Natural killer cell (primary cell): ENCODE measurements around the gene SART1. TPM values are rescaled to one million over a fixed set of nuclear protein-coding genes. Genes with fewer than 3 reads are reported as not detected.

Experiments
- ATAC-seq, 3 donors: fragments of 150-1000 bp in 2 of 3; fragments of 200-7000 bp in 1 of 3; cut with Tn5 transposase; 1 replicate in 1 of 3; 2 replicates in 2 of 3; pipeline ENCODE4 v1.10.0; 2021; ENCODE audit warnings: mild to moderate bottlenecking in 2 of 3, moderate library complexity in 2 of 3
- DNase-seq, 2 donors: peaks; one replicate each; pipeline versions ENCODE4 v3.0.0 to v3.0.0-alpha.2; 2013 to 2021; ENCODE audit warnings: mixed read lengths in 1 of 2
- H3K27ac ChIP-seq: one replicate; pipeline ENCODE4 v1.5.1; 2013; ENCODE audit warnings: mild to moderate bottlenecking, low read length
- H3K27me3 ChIP-seq: one replicate; pipeline ENCODE4 v1.6.1; 2013; ENCODE audit warnings: low read length; ENCODE audit not compliant: control insufficient read depth, insufficient read depth
- H3K36me3 ChIP-seq: one replicate; pipeline ENCODE4 v1.6.1; 2013; ENCODE audit warnings: low read length; ENCODE audit not compliant: control insufficient read depth, insufficient read depth
- H3K4me1 ChIP-seq: one replicate; pipeline ENCODE4 v1.6.1; 2013; ENCODE audit warnings: low read length; ENCODE audit not compliant: control insufficient read depth, insufficient read depth
- H3K4me3 ChIP-seq: one replicate; pipeline ENCODE4 v1.5.1; 2013; ENCODE audit warnings: low read length
- H3K9me3 ChIP-seq: one replicate; pipeline ENCODE4 v1.6.1; 2013; ENCODE audit warnings: low read length; ENCODE audit not compliant: control insufficient read depth, insufficient read depth
- H3K27ac Mint-ChIP-seq, 2 donors: one replicate each; pipeline ENCODE4 v1.8.0; 2022; ENCODE audit warnings: mild to moderate bottlenecking in 2 of 2, mixed read lengths in 2 of 2, moderate library complexity in 1 of 2
- H3K27me3 Mint-ChIP-seq, 2 donors: one replicate each; pipeline ENCODE4 v1.8.0; 2022; ENCODE audit warnings: low read depth in 2 of 2, mixed read lengths in 2 of 2
- H3K36me3 Mint-ChIP-seq: one replicate; pipeline ENCODE4 v1.8.0; 2022; ENCODE audit warnings: mixed read lengths
- H3K4me1 Mint-ChIP-seq, 2 donors: one replicate each; pipeline ENCODE4 v1.8.0; 2022; ENCODE audit warnings: mixed read lengths in 2 of 2
- H3K4me3 Mint-ChIP-seq: one replicate; pipeline ENCODE4 v1.8.0; 2022; ENCODE audit warnings: mild to moderate bottlenecking, moderate library complexity, mixed read lengths
- H3K9me3 Mint-ChIP-seq, 2 donors: one replicate each; pipeline ENCODE4 v1.8.0; 2022; ENCODE audit warnings: mixed read lengths in 2 of 2
- WGBS: methylation state at CpG from one replicate; pipeline ENCODE4 v1.1.7; 2013; ENCODE audit warnings: missing lambda C conversion rate; ENCODE audit not compliant: insufficient coverage; 5-methylcytosine and 5-hydroxymethylcytosine counted together
- intact Hi-C: fragments of 100-400 bp; cut with micrococcal nuclease; formaldehyde crosslinking; loops from one replicate; pipeline ENCODE4 v1.14.2; 2022
- total RNA-seq, 4 donors: library from RNA; stranded (reverse); fragments of 120-200 nt in 1 of 4; gene quantifications; one replicate each; pipeline versions ENCODE4 v1.2.3 to v1.2.4, GENCODE V29; 2013 to 2022
- TF ChIP-seq, protein P1 (sequence below): fragments of 200-600 bp; IDR thresholded peaks from one replicate; pipeline ENCODE4 v1.8.0; 2022; ENCODE audit warnings: antibody characterized with exemption

SART1 gene
- total RNA-seq, 3 donors from 2014 or later (not counting 1 experiment from before 2014, with no cell fraction given): 103 to 123 (median 115) TPM

DNA sequence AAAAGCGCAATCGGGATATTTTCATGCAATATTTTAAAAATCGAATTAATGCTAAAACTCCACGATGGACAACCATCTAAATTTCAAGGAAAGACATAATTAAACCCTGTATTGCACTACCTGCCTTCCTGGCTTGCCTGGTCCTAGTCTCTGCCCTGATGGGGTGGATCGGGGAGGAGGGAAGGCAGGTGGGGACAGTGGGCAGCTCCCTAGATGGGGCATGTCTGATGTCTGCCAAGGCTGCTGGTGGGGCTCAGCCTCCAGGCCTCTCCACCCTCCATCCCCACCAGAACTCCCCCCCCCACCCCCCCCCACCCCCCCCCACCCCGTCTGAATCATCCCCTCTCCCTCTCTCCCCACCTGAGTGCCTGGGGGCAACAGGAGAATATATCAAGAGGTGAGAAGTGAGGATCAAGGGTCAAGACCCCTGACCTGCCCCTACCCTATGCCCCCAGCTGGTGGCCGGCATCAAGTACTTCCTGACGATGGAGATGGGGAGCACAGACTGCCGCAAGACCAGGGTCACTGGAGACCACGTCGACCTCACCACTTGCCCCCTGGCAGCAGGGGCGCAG lies 50.9 kb downstream of the SART1 start:
- no peaks in the 10 kb centered on the region for H3K36me3 ChIP-seq
- peaks cover 4 to 7% of the 10 kb centered on the region in 2 donors for H3K27me3 Mint-ChIP-seq
- no peak overlapping the region for H3K4me3 Mint-ChIP-seq
- intact Hi-C loops: no loop called here
- H3K27ac ChIP-seq: no peak overlapping the region
- ATAC-seq: no peak
- no peak overlapping the region for H3K27ac Mint-ChIP-seq
- peaks cover 0 to 10% of the 10 kb centered on the region in 2 donors for H3K4me1 Mint-ChIP-seq
- no peaks in the 10 kb centered on the region for H3K9me3 Mint-ChIP-seq
- peaks cover 18% of the 10 kb centered on the region for H3K27me3 ChIP-seq
- H3K9me3 ChIP-seq: no peaks in the 10 kb centered on the region
- TF ChIP-seq, protein P1, sequence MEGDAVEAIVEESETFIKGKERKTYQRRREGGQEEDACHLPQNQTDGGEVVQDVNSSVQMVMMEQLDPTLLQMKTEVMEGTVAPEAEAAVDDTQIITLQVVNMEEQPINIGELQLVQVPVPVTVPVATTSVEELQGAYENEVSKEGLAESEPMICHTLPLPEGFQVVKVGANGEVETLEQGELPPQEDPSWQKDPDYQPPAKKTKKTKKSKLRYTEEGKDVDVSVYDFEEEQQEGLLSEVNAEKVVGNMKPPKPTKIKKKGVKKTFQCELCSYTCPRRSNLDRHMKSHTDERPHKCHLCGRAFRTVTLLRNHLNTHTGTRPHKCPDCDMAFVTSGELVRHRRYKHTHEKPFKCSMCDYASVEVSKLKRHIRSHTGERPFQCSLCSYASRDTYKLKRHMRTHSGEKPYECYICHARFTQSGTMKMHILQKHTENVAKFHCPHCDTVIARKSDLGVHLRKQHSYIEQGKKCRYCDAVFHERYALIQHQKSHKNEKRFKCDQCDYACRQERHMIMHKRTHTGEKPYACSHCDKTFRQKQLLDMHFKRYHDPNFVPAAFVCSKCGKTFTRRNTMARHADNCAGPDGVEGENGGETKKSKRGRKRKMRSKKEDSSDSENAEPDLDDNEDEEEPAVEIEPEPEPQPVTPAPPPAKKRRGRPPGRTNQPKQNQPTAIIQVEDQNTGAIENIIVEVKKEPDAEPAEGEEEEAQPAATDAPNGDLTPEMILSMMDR: no peak
- no peak overlapping the region for H3K4me3 ChIP-seq
- peaks cover 5% of the 10 kb centered on the region for H3K4me1 ChIP-seq
- no peaks in the 10 kb centered on the region for H3K36me3 Mint-ChIP-seq
- WGBS: 71% methylated on average over 11 of the region's 12 CpGs
- DNase-seq: no peak

DNA sequence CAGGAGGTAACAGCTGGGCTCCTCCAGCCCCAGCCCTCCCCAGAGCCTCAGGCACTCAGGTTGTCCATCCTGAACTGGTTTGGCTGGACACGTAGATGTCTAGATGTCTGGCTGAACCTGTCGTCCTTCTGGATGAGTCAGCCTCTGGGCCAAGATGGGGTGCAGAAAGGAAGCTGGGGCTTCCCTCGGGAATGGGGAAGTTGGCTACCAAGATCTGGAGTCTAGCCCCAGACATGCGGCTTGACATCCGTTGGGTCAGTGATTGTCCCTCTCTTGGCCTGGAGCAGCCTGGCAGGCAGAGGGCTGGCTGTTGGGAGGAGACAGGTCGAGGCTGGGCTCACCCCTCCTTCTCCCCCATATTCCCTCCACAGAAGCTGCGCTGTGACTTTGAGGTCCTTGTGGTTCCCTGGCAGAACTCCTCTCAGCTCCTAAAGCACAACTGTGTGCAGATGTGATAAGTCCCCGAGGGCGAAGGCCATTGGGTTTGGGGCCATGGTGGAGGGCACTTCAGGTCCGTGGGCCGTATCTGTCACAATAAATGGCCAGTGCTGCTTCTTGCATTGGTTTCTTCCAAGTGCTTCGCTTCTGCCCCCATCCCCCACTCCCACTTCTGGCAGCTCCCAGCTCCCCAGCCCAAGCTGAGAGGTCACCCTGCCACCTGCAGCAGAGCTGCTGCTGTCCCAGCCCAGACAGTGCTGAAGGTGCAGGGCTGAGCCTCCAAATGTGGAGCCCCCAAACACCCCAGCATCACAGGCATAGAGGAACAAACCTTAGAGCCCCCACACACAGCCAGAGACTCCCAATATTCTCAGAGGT lies 51.6 kb downstream of the SART1 start:
- peaks cover 5% of the 10 kb centered on the region for H3K4me1 ChIP-seq
- 26% methylated on average over 12 of the region's 12 CpGs for WGBS
- no peak overlapping the region for H3K4me3 ChIP-seq
- ATAC-seq (peak in 1 of 3 donors; percentile 30), DNase-seq (no peak)
- peaks cover 18% of the 10 kb centered on the region for H3K27me3 ChIP-seq
- peaks cover 4 to 7% of the 10 kb centered on the region in 2 donors for H3K27me3 Mint-ChIP-seq
- H3K4me1 Mint-ChIP-seq: peaks cover 0 to 10% of the 10 kb centered on the region in 2 donors
- no peaks in the 10 kb centered on the region for H3K36me3 ChIP-seq
- H3K4me3 Mint-ChIP-seq: no peak overlapping the region
- no peaks in the 10 kb centered on the region for H3K36me3 Mint-ChIP-seq
- no peak overlapping the region for H3K27ac Mint-ChIP-seq
- H3K9me3 Mint-ChIP-seq: no peaks in the 10 kb centered on the region
- no peaks in the 10 kb centered on the region for H3K9me3 ChIP-seq
- intact Hi-C loops: no loop called here
- TF ChIP-seq, protein P1: no peak
- no peak overlapping the region for H3K27ac ChIP-seq

DNA sequence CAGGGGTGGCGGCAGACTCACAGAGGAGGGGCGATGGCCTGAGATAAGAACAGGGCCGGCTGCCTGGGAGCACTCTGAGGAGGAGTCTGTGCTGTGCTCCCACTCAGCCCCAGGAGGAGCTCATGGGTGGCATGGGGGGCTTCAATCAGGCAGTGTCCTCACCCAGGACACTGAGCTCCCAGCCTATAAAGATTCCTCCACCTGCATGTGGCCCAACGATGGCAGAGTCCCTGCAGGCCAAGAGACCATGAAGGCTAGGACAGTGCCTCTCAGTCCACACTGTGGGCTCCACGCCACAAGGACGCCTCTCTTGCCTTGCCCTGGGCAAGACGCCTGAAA lies 52.2 kb downstream of the SART1 start:
- Histone ChIP-seq H3K9me3 (no peaks in the 10 kb centered on the region), H3K27me3 (peaks cover 18% of the 10 kb centered on the region), H3K4me1 (peaks cover 5% of the 10 kb centered on the region), H3K4me3 (no peak overlapping the region), H3K27ac (no peak overlapping the region), H3K36me3 (no peaks in the 10 kb centered on the region)
- TF ChIP-seq, protein P1: no peak
- DNase-seq (no peak), ATAC-seq (no peak)
- intact Hi-C loops: no loop called here
- Mint-ChIP-seq H3K9me3 (no peaks in the 10 kb centered on the region), H3K4me3 (no peak overlapping the region), H3K4me1 (peaks cover 0 to 10% of the 10 kb centered on the region in 2 donors), H3K36me3 (no peaks in the 10 kb centered on the region), H3K27me3 (peaks cover 4 to 7% of the 10 kb centered on the region in 2 donors), H3K27ac (no peak overlapping the region)
- 89% methylated on average over 7 of the region's 7 CpGs for WGBS
